ENCODE data around the gene VEGFB. TPM values are rescaled to one million over a fixed set of nuclear protein-coding genes. Genes with fewer than 3 reads are reported as not detected.

The VEGFB gene
- total and polyA plus RNA-seq, 2 of the 8 experiments (the other 6 are each of a cell fraction or from before 2014, with no cell fraction given): 9.3 to 49.6 TPM

- ChIA-PET POLR2A (ENCODE audit: partially characterized antibody) (interaction anchor here (1.2 to 18.4 kb wide), 8 partner anchors 9 to 90 kb away, joined by 3 to 253 read pairs (median 4); partner anchors contain the start of genes NUDT22, STIP1 and TRPT1), CTCF (ENCODE audit: partially characterized antibody) (interaction anchor here (0.7 to 1.7 kb wide), 11 partner anchors 10 to 203 kb away, joined by 3 to 7 read pairs (median 3); no protein-coding TSS in a partner anchor)
- H2AK5ac ChIP-seq (ENCODE audit: low read depth, low read length): no peak overlapping the region
- no peaks in the 10 kb centered on the region; a peak in 1 of 7 replicates for H3K27me3 ChIP-seq (replicated peaks in 1 of 4; ENCODE audit: control insufficient read depth in 3 of 4, extremely low read depth in 1 of 4, insufficient read depth in 3 of 4, low read length in 3 of 4)
- H3K23me2 ChIP-seq (ENCODE audit: low read depth, low read length): no peaks in the 10 kb centered on the region
- H3K56ac ChIP-seq (replicated peaks; ENCODE audit: insufficient read length, low read depth, low read length): no peak overlapping the region
- H3K4ac ChIP-seq (replicated peaks; ENCODE audit: insufficient read length, low read depth, low read length): no peak overlapping the region
- no peak overlapping the region for H2BK20ac ChIP-seq (ENCODE audit: low read length)
- H2BK120ac ChIP-seq (replicated peaks; ENCODE audit: low read depth, low read length): no peak overlapping the region
- no peak overlapping the region for H4K91ac ChIP-seq (replicated peaks; ENCODE audit: insufficient read length, low read length)
- H3K9ac ChIP-seq (replicated peaks in 1 of 4; ENCODE audit: extremely low read depth in 1 of 4, low read depth in 3 of 4, low read length in 3 of 4): no peak overlapping the region
- no peak overlapping the region for H2BK15ac ChIP-seq (ENCODE audit: low read length)
- H3K18ac ChIP-seq (ENCODE audit: extremely low read depth, low read length): no peak overlapping the region
- H3K27ac ChIP-seq (ENCODE audit: low read depth, low read length): no peak overlapping the region
- H4K5ac ChIP-seq (ENCODE audit: insufficient read length, low read depth, low read length): no peak overlapping the region
- no peak overlapping the region for H3K4me3 ChIP-seq (ENCODE audit: extremely low read depth in 1 of 4, insufficient read depth in 2 of 4, low read depth in 3 of 4, low read length in 4 of 4)
- 91% methylated on average over 22 of the region's 24 CpGs; no CpG with 5 or more reads in 1 of the 2 experiments for WGBS, 2 experiments (ENCODE audit: extremely low coverage in 1 of 2, insufficient coverage in 1 of 2, insufficient read length in 1 of 2, insufficient replicate concordance in 2 of 2, low coverage in 1 of 2, low lambda C conversion rate in 2 of 2, missing lambda C conversion rate in 1 of 2)
- H3K4me2 ChIP-seq (ENCODE audit: insufficient read depth in 1 of 2, low read depth in 2 of 2, low read length in 2 of 2): no peak overlapping the region
- peaks cover 0 to 5% (median 0%) of the 10 kb centered on the region in 4 experiments; a peak in 3 of 7 replicates for H3K4me1 ChIP-seq (replicated peaks in 1 of 4; ENCODE audit: control insufficient read depth in 3 of 4, insufficient read depth in 4 of 4, low read length in 3 of 4)
- FAIRE-seq (no peak), DNase-seq (ENCODE audit: low read depth in 1 of 2, low spot score in 2 of 2) (no peak)
- no peaks in the 10 kb centered on the region for H3K79me1 ChIP-seq (ENCODE audit: low read depth, low read length)
- no peak overlapping the region for H3K14ac ChIP-seq (ENCODE audit: insufficient read length)
- H3K36me3 ChIP-seq (ENCODE audit: control insufficient read depth in 2 of 4, insufficient read depth in 4 of 4, low read length in 3 of 4): peaks cover 10 to 19% (median 14%) of the 10 kb centered on the region in 4 experiments; a peak in 7 of 8 replicates
- no peak overlapping the region for H3K23ac ChIP-seq (ENCODE audit: insufficient read length)
- H2AFZ ChIP-seq (ENCODE audit: low read length): no peak overlapping the region
- H4K20me1 ChIP-seq (replicated peaks in 1 of 2; ENCODE audit: control insufficient read depth in 1 of 2, insufficient read depth in 2 of 2, low read length in 2 of 2): peaks cover 1 to 7% of the 10 kb centered on the region in 2 experiments
- no peak overlapping the region for H2BK12ac ChIP-seq (ENCODE audit: low read depth, low read length)
- H3K9me3 ChIP-seq (ENCODE audit: insufficient read depth in 2 of 2, low read depth in 1 of 2, low read length in 1 of 2): no peaks in the 10 kb centered on the region
- H2BK5ac ChIP-seq (ENCODE audit: low read depth, low read length): no peak overlapping the region; the same call in 1 of the 2 replicates
- no peaks in the 10 kb centered on the region for H3K79me2 ChIP-seq (ENCODE audit: control insufficient read depth in 1 of 2, insufficient read depth in 2 of 2, low read length in 2 of 2)
- no peak overlapping the region for H4K8ac ChIP-seq (ENCODE audit: extremely low read depth, insufficient read depth, low read length)
- TF ChIP-seq RBBP5 (IDR thresholded peaks at IDR 0.05; ENCODE audit: borderline replicate concordance, low read depth, low read length) (no peak), KDM1A (IDR thresholded peaks at IDR 0.05; ENCODE audit: borderline replicate concordance, low read length) (no peak), E2F6 (IDR thresholded peaks at IDR 0.05) (no peak), TAF1 (IDR thresholded peaks at IDR 0.05; ENCODE audit: low read depth, low read length) (no peak), ATF3 (IDR thresholded peaks at IDR 0.05; ENCODE audit: insufficient read depth, low read depth, low read length) (no peak), BRCA1 (IDR thresholded peaks at IDR 0.05; ENCODE audit: low read depth, low read length) (no peak), CBX5 (IDR thresholded peaks at IDR 0.05; ENCODE audit: low read depth, low read length) (no peak), NANOG (IDR thresholded peaks at IDR 0.05; ENCODE audit: insufficient read depth, low read depth, low read length, poor library complexity, severe bottlenecking) (no peak), USF2 (IDR thresholded peaks at IDR 0.05; ENCODE audit: low read length) (no peak), SP4 (IDR thresholded peaks at IDR 0.05; ENCODE audit: low read length) (no peak)
These were observed 23.9 kb upstream of the VEGFB start for GRCh38 chr11:64210301-64211020.

All from H1 (cell line).